ENCODE results near the gene ATPAF2.

ATPAF2 gene

GRCh38 chr17:18006495-18007239 is 32.3 kb downstream of the ATPAF2 start:
- no peak overlapping the region for H3K4me3 Mint-ChIP-seq
- peaks cover 11% of the 10 kb centered on the region for H3K36me3 Mint-ChIP-seq (ENCODE audit: low read depth)
- peaks cover 5% of the 10 kb centered on the region for H3K27me3 Mint-ChIP-seq (ENCODE audit: low read depth)
- TF ChIP-seq CTCF (IDR thresholded peaks at IDR 0.05; ENCODE audit: unreplicated experiment in 3 of 3) = no peak
- H3K9me3 Mint-ChIP-seq = no peaks in the 10 kb centered on the region
- H3K4me1 Mint-ChIP-seq = no peaks in the 10 kb centered on the region
- H3K27ac Mint-ChIP-seq = no peak overlapping the region

GRCh38 chr17:18005496-18005895 is 33.5 kb downstream of the ATPAF2 start:
- peaks cover 10% of the 10 kb centered on the region for H3K36me3 Mint-ChIP-seq (ENCODE audit: low read depth)
- H3K27me3 Mint-ChIP-seq (ENCODE audit: low read depth) = peaks cover 5% of the 10 kb centered on the region
- no peaks in the 10 kb centered on the region for H3K4me1 Mint-ChIP-seq
- TF ChIP-seq CTCF (IDR thresholded peaks at IDR 0.05; ENCODE audit: unreplicated experiment in 3 of 3) = no peak
- no peak overlapping the region for H3K4me3 Mint-ChIP-seq
- no peaks in the 10 kb centered on the region for H3K9me3 Mint-ChIP-seq
- no peak overlapping the region for H3K27ac Mint-ChIP-seq

- H3K4me1 Mint-ChIP-seq = no peaks in the 10 kb centered on the region
- H3K27me3 Mint-ChIP-seq (ENCODE audit: low read depth) = peaks cover 5% of the 10 kb centered on the region
- peak in 2 of 3 experiments; percentile 17 for TF ChIP-seq CTCF (IDR thresholded peaks at IDR 0.05; ENCODE audit: unreplicated experiment in 3 of 3)
- no peaks in the 10 kb centered on the region for H3K9me3 Mint-ChIP-seq
- no peak overlapping the region for H3K27ac Mint-ChIP-seq
- no peak overlapping the region for H3K4me3 Mint-ChIP-seq
- peaks cover 6% of the 10 kb centered on the region for H3K36me3 Mint-ChIP-seq (ENCODE audit: low read depth)
Observed at GRCh38 chr17:18004884-18005305, 34.1 kb downstream of the ATPAF2 start.

GRCh38 chr17:18004345-18004744 is 34.6 kb downstream of the ATPAF2 start:
- H3K27me3 Mint-ChIP-seq (ENCODE audit: low read depth) = peaks cover 5% of the 10 kb centered on the region
- no peak for TF ChIP-seq CTCF (IDR thresholded peaks at IDR 0.05; ENCODE audit: unreplicated experiment in 3 of 3)

GRCh38 chr17:18002171-18002570 is 36.8 kb downstream of the ATPAF2 start:
- H3K4me3 Mint-ChIP-seq = no peak overlapping the region
- no peak for TF ChIP-seq CTCF (IDR thresholded peaks at IDR 0.05; ENCODE audit: unreplicated experiment in 3 of 3)
- H3K4me1 Mint-ChIP-seq = no peaks in the 10 kb centered on the region
- no peak overlapping the region for H3K27ac Mint-ChIP-seq
- H3K36me3 Mint-ChIP-seq (ENCODE audit: low read depth) = no peaks in the 10 kb centered on the region
- peaks cover 5% of the 10 kb centered on the region for H3K27me3 Mint-ChIP-seq (ENCODE audit: low read depth)
- no peaks in the 10 kb centered on the region for H3K9me3 Mint-ChIP-seq

More at GRCh38 chr17:18004345-18004744, 34.6 kb downstream of the ATPAF2 start:
- no peak overlapping the region for H3K4me3 Mint-ChIP-seq
- no peaks in the 10 kb centered on the region for H3K4me1 Mint-ChIP-seq
- H3K9me3 Mint-ChIP-seq = no peaks in the 10 kb centered on the region
- H3K27ac Mint-ChIP-seq = no peak overlapping the region
- H3K36me3 Mint-ChIP-seq (ENCODE audit: low read depth) = peaks cover under 1% of the 10 kb centered on the region

- no peaks in the 10 kb centered on the region for H3K36me3 Mint-ChIP-seq (ENCODE audit: low read depth)
- TF ChIP-seq CTCF (IDR thresholded peaks at IDR 0.05; ENCODE audit: unreplicated experiment in 3 of 3) = no peak
- H3K4me3 Mint-ChIP-seq = no peak overlapping the region
- peak overlapping the region in 1 of 3 experiments; percentile 11 for H3K27ac Mint-ChIP-seq
- H3K9me3 Mint-ChIP-seq = no peaks in the 10 kb centered on the region
- H3K27me3 Mint-ChIP-seq (ENCODE audit: low read depth) = no peaks in the 10 kb centered on the region
- peaks cover 3% of the 10 kb centered on the region for H3K4me1 Mint-ChIP-seq
Observed at GRCh38 chr17:18000030-18000408, 38.9 kb downstream of the ATPAF2 start.
